Measurements from ENCODE around the gene FOXL2NB. TPM values are rescaled to one million over a fixed set of nuclear protein-coding genes. Genes with fewer than 3 reads are reported as not detected.
"Not testable (repeated sequence)": the region's sequence is repeated elsewhere in the genome, so short reads cannot be mapped to it uniquely, and the experiment has no call there.

Gene FOXL2NB
- total RNA-seq, 2 donors from 2014 or later: not detected

DNA sequence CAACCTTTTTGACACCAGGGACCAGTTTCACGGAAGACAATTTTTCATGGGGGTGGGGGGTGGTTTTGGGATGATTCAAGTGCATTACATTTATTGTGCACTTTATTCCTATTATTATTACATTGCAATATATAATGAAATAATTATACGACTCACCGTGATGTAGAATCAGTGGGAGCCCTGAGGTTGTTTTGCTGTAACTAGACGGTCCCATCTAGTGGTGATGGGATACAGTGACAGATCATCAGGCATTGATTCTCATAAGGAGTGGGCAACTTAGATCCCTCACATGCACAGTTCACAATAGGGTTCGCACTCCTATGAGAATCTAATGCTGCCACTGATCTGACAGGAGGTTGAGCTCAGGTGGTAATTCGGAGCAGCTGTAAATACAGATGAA is 24.6 kb upstream of the FOXL2NB start:
- intact Hi-C loops (cut with DNase I): loop anchor here in 1 of 2 donors (2.0 kb wide), 1 partner anchor 328 kb away; the partner anchor contains the start of gene CEP70
- ATAC-seq: not testable (repeated sequence)

DNA sequence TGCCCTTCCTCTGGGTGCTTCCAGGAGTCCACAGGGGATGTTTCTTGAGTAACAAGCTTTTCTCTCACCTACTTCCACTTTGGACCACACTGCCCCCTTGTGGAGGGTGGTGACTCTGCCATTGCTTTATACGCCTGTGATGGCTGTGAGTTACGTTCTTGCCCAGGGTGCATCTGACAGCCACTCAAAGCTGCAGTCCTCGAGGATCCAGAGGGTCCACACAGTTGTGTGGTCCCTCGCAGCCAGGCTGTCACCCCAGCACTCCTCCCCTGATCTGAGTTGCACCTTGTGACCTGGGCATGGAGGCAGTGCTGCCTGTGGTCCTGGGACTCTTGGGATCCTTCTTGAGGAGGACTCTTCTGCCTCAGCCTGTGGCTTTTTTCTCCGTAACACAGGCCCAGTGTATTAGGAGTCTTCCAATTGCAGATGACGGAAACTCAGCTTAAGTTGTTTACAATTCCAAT is 23.5 kb upstream of the FOXL2NB start:
- peak; percentile 82 to 86 for ATAC-seq
- peak; percentile 78 for DNase-seq
- intact Hi-C loops (cut with DNase I): loop anchor here in 1 of 2 donors (2.0 kb wide), 1 partner anchor 329 kb away; the partner anchor contains the start of gene CEP70

More for the DNA sequence above, 24.6 kb upstream of the FOXL2NB start:
- not testable (repeated sequence) for DNase-seq

DNA sequence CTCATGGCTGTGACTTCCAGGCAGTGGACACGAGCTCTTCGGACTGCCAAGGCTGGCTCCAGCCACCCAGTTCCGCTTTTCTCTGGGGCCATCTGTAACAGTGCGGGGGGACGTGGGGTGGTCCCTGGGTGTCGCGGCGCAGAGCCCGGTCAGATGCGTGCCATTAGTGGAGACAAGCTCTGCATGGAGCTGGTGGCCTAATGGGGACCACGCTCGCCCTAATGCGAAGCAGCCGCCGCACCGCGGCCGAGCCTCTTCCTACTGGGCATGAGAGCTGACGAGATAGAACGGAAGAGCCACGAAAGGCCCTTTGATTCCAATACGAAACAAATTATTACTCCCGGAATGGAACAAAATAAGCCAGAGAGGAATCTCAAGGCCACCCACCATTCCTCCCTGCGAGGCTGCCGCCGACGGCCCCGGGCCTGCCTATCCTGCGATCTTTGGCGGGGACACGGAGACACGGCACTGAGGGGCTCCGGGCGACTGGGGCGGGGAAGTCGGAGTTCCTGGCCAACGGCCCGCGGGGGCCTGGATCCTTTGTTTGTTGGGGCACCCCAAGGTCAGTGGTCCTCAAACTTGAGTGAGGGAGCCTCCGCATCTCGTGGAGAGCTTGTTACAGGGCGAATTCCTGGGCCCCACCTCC is 18.2 kb upstream of the FOXL2NB start:
- intact Hi-C loops (cut with DNase I): no loop called here
- no peak for ATAC-seq
- DNase-seq: no peak

DNA sequence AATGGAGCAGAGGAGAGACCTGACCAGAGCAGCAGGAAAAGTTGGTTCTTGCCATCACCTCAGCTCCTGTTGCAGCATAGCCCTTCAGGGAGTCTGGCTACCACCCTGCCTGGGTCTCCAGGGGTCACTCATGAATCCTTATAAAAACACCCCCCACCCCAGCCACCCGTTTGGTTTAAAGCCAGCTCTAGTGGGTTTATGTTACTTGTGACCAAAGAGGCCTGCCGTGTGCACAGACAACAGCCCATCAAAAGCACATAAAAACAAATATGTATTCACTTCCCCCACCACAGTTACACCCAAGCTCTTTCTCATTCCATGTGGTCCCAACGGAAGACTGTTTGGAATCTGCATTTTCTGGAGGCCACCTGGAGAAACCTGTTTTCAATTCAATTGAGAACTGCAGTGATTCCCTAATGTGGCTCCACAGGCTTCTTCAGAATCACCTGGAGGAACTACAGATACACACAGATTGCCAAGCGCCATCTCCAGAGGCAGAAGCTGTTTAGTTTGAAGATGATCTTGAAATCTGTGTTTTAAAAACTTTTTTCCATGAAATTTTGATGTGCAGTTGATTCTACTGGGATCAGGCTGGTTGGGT is 13.8 kb upstream of the FOXL2NB start:
- ATAC-seq (no peak), DNase-seq (no peak)
- intact Hi-C loops (cut with DNase I): no loop called here

DNA sequence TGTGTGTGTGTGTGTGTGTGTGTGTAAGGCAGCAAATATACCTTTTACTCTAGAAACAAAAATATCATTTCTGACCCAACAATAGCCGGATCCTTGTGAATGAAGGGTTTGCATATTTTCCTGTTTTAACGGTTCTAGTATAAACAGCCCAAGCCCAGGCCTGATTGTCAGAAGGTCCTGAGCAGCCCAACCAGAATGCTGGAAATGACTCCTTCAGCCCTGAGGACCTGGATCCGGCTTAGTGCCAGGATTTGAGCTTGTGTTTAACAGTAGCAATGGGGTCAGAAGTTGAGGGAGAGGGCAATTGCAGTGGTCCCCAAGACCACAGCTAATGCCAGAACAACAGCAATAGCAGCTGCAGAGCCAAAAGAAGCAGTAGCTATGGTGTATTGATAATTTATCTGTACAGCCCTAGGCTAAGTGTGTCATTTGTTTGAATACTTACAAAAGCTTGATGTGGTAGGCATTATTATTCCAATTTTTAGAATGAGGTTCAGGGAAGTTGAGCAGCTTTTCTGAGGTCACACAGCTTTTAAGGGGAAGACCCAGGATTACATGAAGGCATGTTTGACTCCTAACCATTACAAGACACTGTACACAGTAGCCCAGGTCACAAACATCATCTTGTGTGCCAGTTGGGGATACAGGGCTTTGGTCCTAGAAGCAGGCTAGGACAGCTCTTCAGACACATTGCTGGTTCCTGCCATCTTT is 12.9 kb upstream of the FOXL2NB start:
- intact Hi-C loops (cut with DNase I): no loop called here
- DNase-seq (no peak), ATAC-seq (no peak)

DNA sequence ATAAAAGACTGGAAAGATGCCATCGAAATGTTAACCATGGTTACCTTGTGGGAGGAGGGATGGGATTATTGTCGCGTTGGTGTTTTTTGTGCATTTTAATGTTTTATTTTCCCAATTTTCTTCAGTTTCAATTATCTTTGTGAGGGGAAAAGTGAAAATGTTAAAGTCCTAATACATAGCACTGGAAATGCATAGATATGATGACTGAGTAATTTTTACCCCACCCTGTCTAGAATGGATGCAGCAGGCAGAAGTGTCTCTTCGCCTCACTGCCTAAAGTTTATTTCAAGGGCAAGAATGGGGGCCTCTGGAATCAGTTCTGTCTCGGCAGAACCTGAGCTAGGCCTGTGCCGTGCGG is 11.5 kb upstream of the FOXL2NB start:
- no peak for DNase-seq
- intact Hi-C loops (cut with DNase I): loop anchor here in 1 of 2 donors (5.0 kb wide), 1 partner anchor 392 kb away; no protein-coding TSS in a partner anchor
- no peak for ATAC-seq

DNA sequence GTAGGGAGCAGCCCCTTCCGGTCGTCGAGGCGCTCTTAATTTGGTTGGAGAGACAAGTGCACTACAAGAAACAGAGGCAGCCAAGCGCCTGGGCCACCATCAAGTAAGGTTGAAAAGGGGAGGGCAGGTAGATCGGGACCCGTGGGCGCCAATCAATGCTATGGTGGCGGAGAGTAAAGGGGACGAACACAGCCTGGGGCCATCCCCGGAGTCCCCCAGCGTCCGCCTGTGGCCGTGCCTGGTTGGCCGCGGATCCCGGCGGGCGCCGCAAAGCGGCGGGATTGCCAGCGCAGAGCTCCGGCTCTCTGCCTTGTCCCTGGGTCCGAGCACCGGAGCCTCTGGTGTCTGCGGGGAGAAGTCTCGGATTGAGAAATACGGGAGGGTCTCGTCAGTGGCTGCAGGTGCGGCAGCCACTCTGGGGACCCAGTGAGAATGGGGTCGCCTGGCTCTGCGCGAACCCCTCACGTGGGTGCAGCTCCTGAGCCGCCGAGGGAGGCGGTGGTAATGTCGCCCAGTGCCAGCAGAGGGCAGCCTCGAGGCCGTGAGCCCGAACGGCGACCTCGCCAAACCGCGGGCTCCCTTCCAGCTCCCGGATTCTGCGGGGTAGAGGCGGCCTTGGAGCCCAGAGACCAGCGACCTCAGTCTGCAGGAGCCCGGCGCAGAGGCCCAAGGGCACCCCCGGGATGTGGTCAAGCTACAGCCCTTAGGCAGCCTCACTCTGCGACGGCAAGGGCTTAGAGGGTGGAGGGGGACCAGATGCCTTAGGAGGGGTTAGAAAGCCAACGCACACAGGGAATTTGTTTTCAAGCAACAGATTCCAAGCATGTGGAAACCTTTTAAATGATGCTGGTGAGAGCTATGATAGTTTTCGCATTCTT is 10.9 kb upstream of the FOXL2NB start:
- peak; percentile 77 to 81 for ATAC-seq
- intact Hi-C loops (cut with DNase I): loop anchor here (2.0 to 5.0 kb wide), 2 partner anchors 391 to 393 kb away; no protein-coding TSS in a partner anchor
- DNase-seq: peak; percentile 82

DNA sequence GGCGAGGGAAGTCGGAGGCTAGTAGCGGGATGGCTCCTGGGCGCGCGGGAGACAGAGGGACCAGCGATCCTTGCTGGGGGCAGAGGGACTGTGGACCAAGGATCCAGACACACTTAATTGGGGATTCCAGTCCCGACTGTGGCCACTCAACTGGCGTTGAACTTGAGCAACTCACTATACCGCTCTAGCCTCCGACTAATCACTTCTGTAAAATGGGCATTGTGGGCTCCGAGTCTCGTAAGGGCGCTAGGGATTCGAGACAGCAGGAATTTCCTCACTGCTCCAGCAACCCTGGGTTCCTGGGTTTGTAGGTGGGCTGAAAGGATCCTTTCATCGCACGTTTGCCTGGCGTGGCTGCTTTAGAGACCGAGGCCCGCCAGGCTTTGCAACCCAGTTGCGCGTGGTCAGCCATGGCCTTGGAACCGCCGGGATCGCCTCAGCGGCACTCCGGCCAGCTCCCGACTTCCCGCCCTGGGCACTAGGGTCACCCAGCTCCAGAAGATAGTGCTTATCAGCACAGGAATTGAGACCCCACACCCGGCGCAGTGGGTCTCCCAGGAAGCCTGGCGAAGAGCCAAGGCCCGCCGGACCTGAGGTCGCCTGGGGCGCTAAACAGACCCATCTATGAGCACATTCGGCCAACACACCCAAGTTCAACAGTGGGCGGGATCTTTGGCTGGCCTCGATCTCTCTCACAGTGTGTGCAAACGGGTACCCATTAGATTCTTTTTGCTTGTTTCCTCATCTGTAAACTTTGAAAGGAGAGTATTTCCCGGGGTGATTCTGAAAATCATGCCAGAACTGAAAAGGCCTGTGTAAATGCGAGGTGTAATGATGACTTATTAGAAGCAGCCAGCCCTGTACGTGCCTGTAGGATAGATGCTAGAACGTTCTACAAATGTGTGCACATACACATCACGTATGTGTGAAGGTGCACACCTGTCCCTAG is 10.0 kb upstream of the FOXL2NB start:
- ATAC-seq: peak in 1 of 2 donors; percentile 13
- no peak for DNase-seq
- intact Hi-C loops (cut with DNase I): loop anchor here (2.0 to 5.0 kb wide), 2 partner anchors 390 to 392 kb away; no protein-coding TSS in a partner anchor

DNA sequence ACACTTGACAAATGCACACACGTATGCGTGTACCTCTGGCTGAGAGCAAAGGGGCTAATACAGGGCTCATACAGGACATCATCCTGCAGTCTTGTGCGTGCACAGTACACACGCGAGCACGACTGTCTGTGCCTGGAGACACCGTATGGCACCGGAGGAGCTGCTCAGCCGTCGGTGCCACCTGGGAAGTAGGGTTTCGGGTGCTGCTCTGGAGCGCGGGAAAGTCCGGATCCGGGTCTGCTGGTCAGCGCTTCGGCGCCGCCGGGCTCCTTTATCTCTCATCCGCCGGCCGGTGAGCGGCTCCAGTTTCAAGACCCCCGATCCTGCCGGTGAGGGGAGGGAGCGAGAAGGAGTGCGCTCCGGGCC is 9.3 kb upstream of the FOXL2NB start:
- DNase-seq: no peak
- no peak for ATAC-seq
- intact Hi-C loops (cut with DNase I): loop anchor here (2.0 to 5.0 kb wide), 2 partner anchors 390 to 391 kb away; no protein-coding TSS in a partner anchor

DNA sequence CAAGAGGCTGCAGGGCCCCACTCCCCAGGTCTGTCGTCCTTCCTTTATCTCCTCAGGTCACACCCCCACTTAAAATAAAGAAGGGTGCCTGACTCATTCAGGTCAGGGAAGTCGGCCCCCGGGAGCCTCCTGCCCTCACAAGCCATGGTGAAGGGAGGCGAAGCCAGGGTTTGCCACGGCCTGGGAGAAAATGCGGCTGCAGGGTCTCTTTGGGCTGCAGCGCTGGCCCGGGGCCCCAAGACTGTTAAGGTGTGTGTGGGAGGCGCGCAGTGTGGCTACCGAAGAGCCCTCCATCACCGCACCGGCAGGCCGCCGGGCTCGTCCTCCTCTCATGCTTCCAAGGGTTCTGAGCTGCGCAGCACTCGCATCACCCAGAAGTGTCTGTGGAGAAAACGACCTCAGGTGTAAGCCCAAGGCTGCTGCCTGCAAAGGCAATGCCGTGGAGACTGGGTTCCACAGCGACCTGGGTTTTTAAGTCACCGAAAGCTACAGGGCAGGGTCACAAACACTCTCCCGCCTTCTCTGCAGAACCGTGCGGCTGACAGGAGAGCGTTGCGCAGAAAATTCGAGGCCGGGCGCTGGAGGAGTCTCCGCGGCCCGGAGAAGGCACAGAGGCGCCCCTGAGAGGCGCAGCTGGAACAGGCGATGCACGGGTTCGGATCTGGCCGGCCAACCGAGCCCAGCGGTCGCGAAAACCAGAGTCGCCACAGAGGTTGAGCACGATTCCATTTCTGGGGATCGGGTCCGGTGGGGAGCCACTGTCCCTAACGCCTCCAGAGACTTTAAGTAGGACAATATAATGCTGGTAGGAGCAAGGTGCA is 8.8 kb upstream of the FOXL2NB start:
- no peak for ATAC-seq
- intact Hi-C loops (cut with DNase I): loop anchor here in 1 of 2 donors (5.0 kb wide), 1 partner anchor 389 kb away; no protein-coding TSS in a partner anchor
- no peak for DNase-seq

DNA sequence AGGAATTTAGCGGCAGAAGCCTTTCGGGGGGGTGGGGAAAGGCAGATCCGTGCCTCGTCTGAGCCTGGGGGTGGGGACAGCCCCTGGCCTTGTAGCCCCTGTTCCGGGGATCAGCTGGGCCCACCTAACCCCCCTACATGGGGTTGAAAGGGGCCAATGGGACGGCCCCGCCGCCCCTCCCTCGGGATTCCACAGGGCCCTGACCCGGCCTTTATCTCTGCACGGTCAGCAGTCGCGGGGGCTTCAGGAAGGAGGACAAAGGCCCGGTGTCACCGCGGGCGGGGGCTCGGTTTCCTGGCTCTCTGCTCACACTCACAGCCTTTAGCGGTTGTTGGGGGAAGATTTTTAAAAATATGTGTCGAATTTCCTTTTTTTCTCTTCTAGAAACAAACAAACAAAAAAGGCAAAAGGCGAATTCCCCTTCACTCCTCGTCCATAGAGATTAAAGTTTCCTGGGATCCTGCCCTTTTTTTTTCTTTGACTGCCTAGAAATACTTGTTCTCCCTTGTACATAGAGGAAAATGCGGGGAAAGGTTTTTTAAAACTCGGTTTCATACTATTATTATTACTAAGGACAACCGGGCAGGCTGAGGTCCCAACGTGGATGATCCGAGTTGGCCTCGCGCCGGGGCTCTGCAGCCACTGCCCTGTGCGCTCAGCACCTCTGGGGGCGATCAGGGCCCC is 8.0 kb upstream of the FOXL2NB start:
- no peak for DNase-seq
- intact Hi-C loops (cut with DNase I): loop anchor here in 1 of 2 donors (5.0 kb wide), 1 partner anchor 388 kb away; no protein-coding TSS in a partner anchor
- ATAC-seq: no peak

DNA sequence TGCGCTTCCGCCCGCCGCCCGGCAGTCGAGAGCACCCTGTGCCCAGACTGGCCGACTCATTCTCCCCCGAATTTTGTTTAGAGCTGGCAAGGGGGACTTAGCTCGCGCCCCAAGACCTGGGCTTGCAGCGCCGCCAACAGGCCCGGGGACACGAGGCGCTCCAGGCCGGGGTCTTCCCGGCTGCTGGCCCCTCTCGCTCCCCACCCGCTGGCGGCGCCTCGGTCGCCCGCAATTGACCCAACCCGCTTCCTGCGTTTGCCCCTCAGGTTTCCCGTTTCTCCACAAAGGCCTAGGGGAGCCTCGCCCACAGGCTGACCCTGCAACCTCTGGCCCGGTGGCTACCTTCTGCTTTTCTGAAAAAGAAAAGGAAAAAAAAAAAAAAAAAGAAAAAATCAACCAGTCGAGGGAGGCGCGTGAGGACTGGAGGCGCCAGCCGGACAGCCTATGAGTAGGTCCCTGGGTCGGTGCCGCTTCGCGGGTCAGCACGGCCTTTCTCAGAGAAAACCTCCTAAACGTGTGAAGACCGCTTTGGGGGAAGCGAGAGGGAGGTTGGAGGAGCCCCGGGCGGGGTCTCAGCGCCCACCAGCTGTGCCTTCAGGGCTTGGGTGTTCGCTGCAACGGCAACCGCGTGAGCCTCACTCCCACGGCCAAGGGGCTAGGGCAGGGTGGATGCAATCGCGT is 7.3 kb upstream of the FOXL2NB start:
- no peak for DNase-seq
- intact Hi-C loops (cut with DNase I): loop anchor here in 1 of 2 donors (5.0 kb wide), 1 partner anchor 388 kb away; no protein-coding TSS in a partner anchor

DNA sequence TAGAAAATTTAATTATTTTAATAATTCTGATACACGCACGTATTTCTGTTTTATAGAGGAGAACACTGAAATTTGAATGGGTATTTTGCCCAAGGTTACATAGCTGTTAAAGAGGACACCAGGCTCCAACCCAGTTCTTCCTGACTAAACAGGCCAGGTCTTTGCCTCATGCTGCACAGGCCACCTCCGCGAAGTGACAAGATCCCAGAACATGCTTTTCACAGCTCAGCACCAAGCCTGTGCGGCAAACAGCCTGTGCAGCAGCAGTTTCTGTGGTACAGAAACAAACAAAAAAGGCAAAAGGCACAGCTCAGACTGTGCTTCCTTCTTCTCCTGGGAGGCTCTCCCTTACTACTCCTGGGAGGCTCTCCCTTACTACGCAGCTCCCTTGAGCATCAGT is 6.6 kb upstream of the FOXL2NB start:
- no peak for DNase-seq
- no peak for ATAC-seq
- intact Hi-C loops (cut with DNase I): no loop called here

More for the DNA sequence above, 7.3 kb upstream of the FOXL2NB start:
- no peak for ATAC-seq

DNA sequence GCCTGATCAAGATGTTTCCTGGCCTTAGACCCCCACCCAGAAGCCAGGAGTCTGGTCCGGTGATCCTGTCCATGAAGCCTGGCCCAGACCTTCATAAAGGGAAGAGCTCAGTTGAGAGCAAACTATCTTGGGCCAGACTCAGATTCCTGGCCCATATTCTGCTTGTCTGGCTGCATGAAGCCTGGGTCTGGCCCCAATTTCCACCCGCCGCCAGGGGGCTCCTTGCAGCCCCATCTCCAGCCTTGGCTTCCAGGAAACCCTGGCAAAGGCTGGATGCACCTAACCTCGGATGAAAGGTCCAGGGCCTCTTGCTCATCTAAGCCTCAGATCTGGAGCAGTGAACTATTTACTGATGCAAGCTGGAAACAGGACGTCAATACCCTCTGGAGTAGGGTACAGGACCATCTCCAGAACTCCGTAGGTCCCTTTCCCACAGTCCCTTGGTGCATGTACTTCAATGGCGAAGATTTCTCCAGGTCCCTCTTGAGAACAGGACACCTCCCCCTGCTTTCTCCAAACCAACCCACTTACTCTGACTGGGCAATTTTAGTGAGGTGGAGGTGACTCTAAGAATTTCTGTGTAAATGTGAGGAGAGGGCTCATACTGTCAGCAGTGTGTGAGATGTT is 5.6 kb upstream of the FOXL2NB start:
- DNase-seq (no peak), ATAC-seq (no peak)
- intact Hi-C loops (cut with DNase I): no loop called here

DNA sequence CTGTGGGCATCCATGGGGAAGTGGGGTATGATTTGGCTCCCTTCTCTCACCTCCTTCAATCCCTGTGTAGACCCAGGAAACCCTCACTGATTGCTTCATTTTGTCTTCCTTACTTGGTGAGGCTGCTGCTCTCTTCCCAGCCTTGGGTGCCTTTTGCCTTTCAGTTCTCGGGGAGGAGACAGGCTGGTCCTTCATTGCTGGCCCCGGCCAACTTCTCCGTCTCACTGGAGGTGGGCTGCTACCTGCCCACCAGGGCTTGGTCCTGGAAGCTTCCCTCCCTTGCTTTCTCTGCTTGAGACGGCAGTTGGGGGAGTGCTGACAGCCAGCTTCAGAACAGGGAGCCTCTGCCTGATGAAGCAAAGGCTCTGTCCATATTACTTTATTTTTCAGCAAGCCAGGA is 4.7 kb upstream of the FOXL2NB start:
- ATAC-seq (no peak), DNase-seq (no peak)
- intact Hi-C loops (cut with DNase I): no loop called here
